ENCODE results near the gene AZIN2. TPM values are rescaled to one million over a fixed set of nuclear protein-coding genes. Genes with fewer than 3 reads are reported as not detected.

Gene AZIN2
- total RNA-seq, 1 experiment from 2014 or later, result 7.3 TPM

GRCh38 chr1:33158366-33158765 lies 77.4 kb downstream of the AZIN2 start:
- ChIA-PET POLR2A (ENCODE audit: unreplicated experiment) (no interaction called here), CTCF (no interaction called here)
- Histone ChIP-seq H3K27ac (no peak overlapping the region), H3K4me1 (replicated peaks; ENCODE audit: insufficient read depth) (peaks cover 10% of the 10 kb centered on the region), H3K4me2 (no peak overlapping the region), H3K9me2 (ENCODE audit: insufficient read depth) (no peaks in the 10 kb centered on the region), H4K20me1 (ENCODE audit: insufficient read depth) (no peaks in the 10 kb centered on the region), H3F3A (ENCODE audit: insufficient read depth, low read depth) (peaks cover 3% of the 10 kb centered on the region; the same call in 1 of the 2 replicates), H3K79me2 (ENCODE audit: low read depth) (no peaks in the 10 kb centered on the region), H2AFZ (no peak overlapping the region), H3K9me3 (ENCODE audit: insufficient read depth, low read depth) (no peaks in the 10 kb centered on the region), H3K4me3 (no peak overlapping the region), H3K27me3 (ENCODE audit: insufficient read depth, low read depth) (no peaks in the 10 kb centered on the region), H3K36me3 (ENCODE audit: low read depth) (peaks cover 4% of the 10 kb centered on the region; the same call in 1 of the 2 replicates)
- no peak for TF ChIP-seq EZH2 (IDR thresholded peaks at IDR 0.05; ENCODE audit: low read depth)
- TF ChIP-seq CTCF (conservative IDR thresholded peaks at IDR 0.05), result no peak
- no TSS peak for BruUV-seq (replicated peaks)
- intact Hi-C loops (cut with micrococcal nuclease; ENCODE audit: unreplicated experiment), result no loop called here
- DNase-seq, result no peak

- Histone ChIP-seq H4K20me1 (ENCODE audit: insufficient read depth) (no peaks in the 10 kb centered on the region), H3K9me2 (ENCODE audit: insufficient read depth) (no peaks in the 10 kb centered on the region), H3K4me3 (no peak overlapping the region), H3F3A (ENCODE audit: insufficient read depth, low read depth) (peaks cover 3% of the 10 kb centered on the region; the same call in 1 of the 2 replicates), H3K4me1 (replicated peaks; ENCODE audit: insufficient read depth) (peaks cover 20% of the 10 kb centered on the region), H3K27ac (no peak overlapping the region), H3K4me2 (no peak overlapping the region), H3K27me3 (ENCODE audit: insufficient read depth, low read depth) (no peaks in the 10 kb centered on the region), H3K36me3 (ENCODE audit: low read depth) (peaks cover 4% of the 10 kb centered on the region; the same call in 1 of the 2 replicates), H3K79me2 (ENCODE audit: low read depth) (no peaks in the 10 kb centered on the region), H2AFZ (no peak overlapping the region), H3K9me3 (ENCODE audit: insufficient read depth, low read depth) (no peaks in the 10 kb centered on the region)
- BruUV-seq (replicated peaks), result no TSS peak
- no peak for DNase-seq
- CTCF ChIA-PET, result no interaction called here
- POLR2A ChIA-PET (ENCODE audit: unreplicated experiment), result no interaction called here
- TF ChIP-seq EZH2 (IDR thresholded peaks at IDR 0.05; ENCODE audit: low read depth), result no peak
- no peak for TF ChIP-seq CTCF (conservative IDR thresholded peaks at IDR 0.05)
- intact Hi-C loops (cut with micrococcal nuclease; ENCODE audit: unreplicated experiment), result no loop called here
Measured at GRCh38 chr1:33159577-33159976, 78.6 kb downstream of the AZIN2 start.

- no peak for DNase-seq
- H3K4me1 ChIP-seq (replicated peaks; ENCODE audit: insufficient read depth), result peaks cover 20% of the 10 kb centered on the region
- no peak overlapping the region for H3K4me3 ChIP-seq
- no peak overlapping the region for H2AFZ ChIP-seq
- no peak overlapping the region for H3K27ac ChIP-seq
- H3K79me2 ChIP-seq (ENCODE audit: low read depth), result no peaks in the 10 kb centered on the region
- H3K27me3 ChIP-seq (ENCODE audit: insufficient read depth, low read depth), result no peaks in the 10 kb centered on the region
- peaks cover 3% of the 10 kb centered on the region; the same call in 1 of the 2 replicates for H3F3A ChIP-seq (ENCODE audit: insufficient read depth, low read depth)
- TF ChIP-seq EZH2 (IDR thresholded peaks at IDR 0.05; ENCODE audit: low read depth) (no peak), CTCF (conservative IDR thresholded peaks at IDR 0.05) (no peak)
- ChIA-PET POLR2A (ENCODE audit: unreplicated experiment) (no interaction called here), CTCF (no interaction called here)
- no TSS peak for BruUV-seq (replicated peaks)
- H3K9me2 ChIP-seq (ENCODE audit: insufficient read depth), result no peaks in the 10 kb centered on the region
- no peaks in the 10 kb centered on the region for H3K9me3 ChIP-seq (ENCODE audit: insufficient read depth, low read depth)
- no peak overlapping the region for H3K4me2 ChIP-seq
- no peaks in the 10 kb centered on the region for H4K20me1 ChIP-seq (ENCODE audit: insufficient read depth)
- intact Hi-C loops (cut with micrococcal nuclease; ENCODE audit: unreplicated experiment), result no loop called here
- H3K36me3 ChIP-seq (ENCODE audit: low read depth), result peaks cover 4% of the 10 kb centered on the region; the same call in 1 of the 2 replicates
Measured at GRCh38 chr1:33161061-33161681, 80.2 kb downstream of the AZIN2 start.

All from PC-9 (cell line).